Measurements from ENCODE around the gene NRIP2.

DNA sequence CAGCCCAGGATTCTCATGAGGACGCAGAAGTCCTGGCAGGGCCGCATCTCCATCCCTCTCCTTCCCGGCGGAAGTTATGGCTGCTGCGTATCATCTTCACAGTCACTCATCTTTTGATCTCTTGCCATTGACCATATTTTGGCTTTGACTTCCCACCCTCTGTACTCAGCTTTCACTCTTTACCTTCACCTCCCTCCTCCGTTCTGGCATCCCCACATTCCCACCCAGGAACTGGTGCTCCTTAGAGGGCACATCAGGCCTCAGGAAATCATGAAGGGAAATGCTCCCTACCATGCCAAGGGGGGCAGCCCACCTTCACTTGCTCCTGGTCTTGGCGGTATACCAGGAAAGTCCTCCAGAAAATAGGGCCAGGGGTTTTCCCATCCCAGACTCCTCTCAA, 20.7 kb upstream of the NRIP2 start:
- TF ChIP-seq, protein P1, sequence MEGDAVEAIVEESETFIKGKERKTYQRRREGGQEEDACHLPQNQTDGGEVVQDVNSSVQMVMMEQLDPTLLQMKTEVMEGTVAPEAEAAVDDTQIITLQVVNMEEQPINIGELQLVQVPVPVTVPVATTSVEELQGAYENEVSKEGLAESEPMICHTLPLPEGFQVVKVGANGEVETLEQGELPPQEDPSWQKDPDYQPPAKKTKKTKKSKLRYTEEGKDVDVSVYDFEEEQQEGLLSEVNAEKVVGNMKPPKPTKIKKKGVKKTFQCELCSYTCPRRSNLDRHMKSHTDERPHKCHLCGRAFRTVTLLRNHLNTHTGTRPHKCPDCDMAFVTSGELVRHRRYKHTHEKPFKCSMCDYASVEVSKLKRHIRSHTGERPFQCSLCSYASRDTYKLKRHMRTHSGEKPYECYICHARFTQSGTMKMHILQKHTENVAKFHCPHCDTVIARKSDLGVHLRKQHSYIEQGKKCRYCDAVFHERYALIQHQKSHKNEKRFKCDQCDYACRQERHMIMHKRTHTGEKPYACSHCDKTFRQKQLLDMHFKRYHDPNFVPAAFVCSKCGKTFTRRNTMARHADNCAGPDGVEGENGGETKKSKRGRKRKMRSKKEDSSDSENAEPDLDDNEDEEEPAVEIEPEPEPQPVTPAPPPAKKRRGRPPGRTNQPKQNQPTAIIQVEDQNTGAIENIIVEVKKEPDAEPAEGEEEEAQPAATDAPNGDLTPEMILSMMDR (IDR thresholded peaks at IDR 0.05): no peak
- TF ChIP-seq POLR2A (IDR thresholded peaks at IDR 0.05): no peak
